ENCODE data around the gene TFPI.

GRCh38 chr2:187415449-187415848 lies 138.8 kb downstream of the TFPI start:
- TF ChIP-seq CTCF (IDR thresholded peaks at IDR 0.05) (no peak), POLR2A (IDR thresholded peaks at IDR 0.05) (no peak)

All from heart left ventricle (tissue), 13 donors.